NCI-H146 treated with DMSO at 0.1 percent for 48 hours (cell line): ENCODE data around the gene MAB21L3.

ENCODE experiments used
- DNase-seq: peaks from one replicate; lab custom pipeline; 2025; ENCODE audit not compliant: unreplicated experiment; lab: John Stamatoyannopoulos, UW

MAB21L3 gene

DNA sequence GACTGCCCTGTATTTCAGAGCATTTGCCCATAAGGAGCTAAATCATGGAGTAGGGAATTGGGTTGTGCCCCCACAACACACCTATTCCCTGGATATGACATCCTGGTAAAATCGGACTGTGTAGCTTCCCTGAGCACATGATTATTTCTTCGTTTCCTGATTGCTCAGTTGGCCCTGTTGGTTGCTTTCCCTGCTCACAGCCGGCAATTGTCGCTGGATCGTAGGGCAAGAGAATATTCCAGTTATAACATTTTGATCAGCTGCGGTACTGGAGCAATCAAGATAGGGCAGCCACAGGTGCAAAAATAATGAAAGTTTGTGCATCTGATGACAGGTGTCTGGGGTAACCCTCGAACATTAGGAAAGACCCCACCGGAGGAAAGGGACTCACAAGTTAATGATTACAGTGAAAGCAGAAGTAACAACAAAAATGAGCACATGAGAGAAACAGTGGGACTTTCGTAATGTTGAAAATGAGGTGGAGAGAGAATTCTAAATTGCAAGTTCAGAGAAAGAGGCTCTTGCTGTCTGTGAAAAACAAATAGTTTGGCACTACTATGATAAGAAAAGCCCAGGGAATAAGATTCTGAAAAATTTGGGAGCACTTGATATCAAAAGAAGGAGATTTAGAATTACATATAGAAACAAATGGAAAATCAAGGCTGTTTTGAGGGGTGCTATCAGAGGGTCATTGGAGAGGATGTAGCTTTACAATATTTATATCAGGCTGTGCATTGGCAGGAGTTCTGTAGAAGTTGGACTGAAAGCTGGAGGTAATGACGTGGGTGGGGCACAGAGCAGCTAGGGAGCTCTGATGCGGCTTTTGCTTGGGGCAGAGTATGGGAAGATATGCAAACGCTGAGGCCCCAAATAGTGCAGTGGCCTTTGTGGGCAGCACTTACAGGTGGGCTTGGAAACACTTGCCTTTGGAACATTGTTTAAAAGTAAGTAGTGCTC lies at the start of gene MAB21L3:
Gene MAB21L3, plus strand, starts transcription at position 833 of the 957 bp plus-strand sequence. CDS start 1,217 bp downstream, outside the sequence.
- no peak for DNase-seq

DNA sequence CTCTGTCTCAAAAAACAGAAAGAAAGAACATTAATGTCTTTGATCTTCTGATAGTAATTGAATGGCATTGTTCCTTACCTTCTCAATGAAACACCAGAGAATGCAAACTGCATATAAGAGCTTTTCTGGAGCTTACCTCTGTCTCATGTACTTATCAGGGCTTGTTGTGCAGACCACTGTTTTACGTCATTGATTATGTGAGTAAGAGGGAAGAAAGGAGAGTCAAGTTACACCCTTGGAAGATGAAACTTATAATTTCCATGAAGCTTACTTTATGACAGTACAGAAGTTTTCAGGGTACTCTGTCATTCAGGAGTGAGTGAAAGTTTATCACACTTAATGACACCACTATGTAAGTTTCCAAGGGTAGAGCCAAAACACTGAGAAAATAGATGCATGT lies 49.0 kb upstream of the MAB21L3 start:
- no peak for DNase-seq

DNA sequence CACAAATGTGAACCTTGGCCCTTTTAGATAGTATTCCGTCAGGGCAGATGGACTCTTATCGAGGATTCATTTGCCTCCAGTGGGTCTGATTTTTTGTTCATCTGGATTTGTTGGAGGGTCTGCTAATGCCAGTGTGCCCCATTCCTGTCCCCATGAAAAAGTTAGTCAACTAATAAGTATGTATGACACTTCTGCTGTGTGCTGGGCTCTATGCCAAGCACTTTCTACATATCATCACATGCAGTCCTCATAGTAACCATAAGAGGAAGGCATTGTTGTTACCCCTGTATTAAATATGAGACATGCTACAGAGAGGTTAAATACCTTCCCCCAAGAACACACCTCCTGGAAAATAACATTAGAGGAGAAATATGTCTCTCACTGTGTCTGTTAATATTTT lies 46.6 kb upstream of the MAB21L3 start:
- DNase-seq, result no peak

DNA sequence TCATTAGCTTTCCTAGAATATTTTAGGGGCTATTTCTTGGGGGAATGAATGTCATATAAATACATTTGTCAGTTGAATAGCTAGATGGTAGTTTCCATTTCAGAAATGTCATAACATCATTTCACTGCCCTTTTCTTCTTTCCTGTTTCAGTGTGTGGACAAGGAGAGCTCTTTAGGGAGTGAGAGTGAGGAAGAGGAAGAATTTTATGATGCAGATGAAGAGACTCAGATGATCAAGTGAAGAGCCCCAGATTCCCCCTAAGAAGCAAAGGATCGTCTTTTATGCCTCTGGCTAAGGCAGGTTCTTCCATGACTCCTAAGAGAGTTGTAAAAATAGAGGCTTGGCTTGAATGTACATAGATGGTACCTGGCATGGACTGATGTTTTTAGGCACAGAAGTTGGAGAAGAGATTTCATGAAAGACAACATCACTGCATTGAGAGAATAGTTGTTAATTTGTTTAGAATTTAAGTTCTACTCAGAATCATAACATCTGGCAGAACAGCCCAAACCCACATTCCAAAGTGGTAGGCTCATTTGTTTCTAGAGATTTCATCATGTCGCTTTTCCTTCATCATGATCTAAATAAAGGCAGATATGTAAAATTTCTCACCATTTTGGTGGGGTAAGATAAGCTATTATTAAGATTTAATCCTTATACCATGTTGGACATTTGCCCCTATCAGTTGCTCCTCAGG lies 44.2 kb upstream of the MAB21L3 start:
- DNase-seq, result no peak

DNA sequence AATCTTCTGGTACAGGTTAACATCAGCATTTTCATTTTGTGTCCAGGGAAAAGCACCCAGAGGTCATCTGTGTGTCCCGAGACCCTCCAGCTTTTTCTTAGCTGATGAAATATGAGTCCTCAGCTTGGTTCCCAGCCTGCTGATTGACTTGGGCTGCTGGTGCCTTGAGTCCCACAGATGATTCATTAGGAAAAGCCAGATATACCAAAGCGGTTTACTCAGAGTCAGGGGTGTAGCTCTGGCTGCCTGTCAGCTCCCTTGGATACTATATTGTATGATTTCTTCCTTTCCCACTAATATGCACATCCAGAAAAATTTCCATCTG lies 43.7 kb upstream of the MAB21L3 start:
- DNase-seq, result no peak

- DNase-seq, result no peak
Observed at GRCh38 chr1:116075575-116075974, 35.6 kb upstream of the MAB21L3 start.

GRCh38 chr1:116075990-116076389 lies 35.2 kb upstream of the MAB21L3 start:
- no peak for DNase-seq

DNA sequence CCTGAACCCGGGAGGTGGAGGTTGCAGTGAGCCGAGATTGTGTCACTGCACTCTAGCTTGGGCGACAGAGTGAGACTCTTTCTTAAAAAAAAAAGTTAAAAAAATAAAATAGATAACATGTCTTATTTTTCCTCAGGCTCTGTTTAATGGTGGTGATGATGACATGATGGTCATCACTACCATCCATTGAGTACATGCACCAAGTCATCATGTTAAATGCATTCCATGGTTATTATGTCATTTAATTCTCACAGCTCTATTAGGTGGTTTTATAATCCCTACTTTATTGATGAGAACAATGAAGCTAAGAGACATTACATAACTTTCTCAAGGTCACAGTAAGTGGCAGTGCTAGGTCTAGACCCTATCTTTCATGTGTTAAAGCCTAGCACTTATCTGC lies 34.4 kb upstream of the MAB21L3 start:
- no peak for DNase-seq

DNA sequence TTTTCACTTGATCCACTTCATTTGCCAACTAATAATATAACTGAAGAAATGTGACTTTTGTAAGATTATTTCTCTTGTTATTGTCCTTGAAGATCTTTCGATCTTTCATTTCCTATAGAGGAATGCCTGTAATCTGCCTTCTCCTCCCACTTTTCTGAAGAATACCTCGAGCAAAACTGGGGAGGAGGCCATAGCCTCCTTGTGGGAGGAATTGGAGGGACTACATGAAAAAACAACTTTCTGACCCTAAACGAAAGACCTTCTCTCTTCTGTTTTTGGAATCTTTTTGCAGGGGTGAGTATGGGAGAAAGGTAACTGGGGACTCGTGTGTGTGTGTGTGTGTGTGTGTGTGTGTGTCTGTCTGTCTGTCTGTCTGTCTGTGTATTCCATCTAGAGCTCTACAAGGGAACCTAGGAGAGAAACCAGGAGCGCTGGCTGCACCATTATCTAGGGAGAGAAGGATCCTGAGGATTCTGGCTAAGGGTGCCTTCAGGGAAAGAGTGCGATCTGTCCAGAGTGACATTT lies 32.4 kb upstream of the MAB21L3 start:
- no peak for DNase-seq

DNA sequence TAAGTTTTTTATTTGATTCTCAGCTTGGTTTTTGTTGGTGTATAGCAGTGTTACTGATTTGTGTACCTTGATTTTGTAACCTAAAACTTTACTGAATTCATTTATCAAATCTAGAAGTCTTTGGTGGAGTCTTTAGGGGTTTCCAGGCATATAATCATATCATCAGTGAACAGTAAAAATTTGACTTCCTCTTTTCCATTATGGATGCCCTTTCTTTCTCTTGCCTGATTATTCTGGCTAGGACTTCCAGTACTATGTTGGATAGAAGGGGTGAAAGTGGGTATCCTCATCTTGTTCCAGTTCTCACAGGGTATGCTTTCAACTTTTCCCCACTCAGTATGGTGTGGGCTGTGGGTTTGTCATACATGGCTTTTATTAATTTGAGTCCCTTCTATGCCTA lies 23.6 kb upstream of the MAB21L3 start:
- DNase-seq, result no peak

DNA sequence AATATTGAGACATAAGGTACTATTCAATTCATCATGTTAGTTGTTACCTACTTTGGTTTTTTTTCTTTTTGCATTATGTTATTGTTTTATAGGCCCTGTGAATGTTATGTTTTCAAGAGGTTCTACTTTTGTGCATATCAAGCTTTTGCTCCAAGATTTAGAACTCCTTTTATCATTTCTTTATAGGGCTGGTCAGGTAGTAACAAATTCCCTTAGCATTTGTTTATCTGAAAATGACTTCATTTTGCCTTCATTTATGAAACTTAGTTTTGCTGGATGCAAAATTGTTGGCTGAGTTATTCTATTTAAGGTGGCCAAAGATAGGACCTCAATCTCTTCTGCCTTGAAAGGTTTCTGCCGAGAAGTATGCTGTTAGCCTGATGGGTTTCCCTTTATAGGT lies 21.3 kb upstream of the MAB21L3 start:
- no peak for DNase-seq

DNA sequence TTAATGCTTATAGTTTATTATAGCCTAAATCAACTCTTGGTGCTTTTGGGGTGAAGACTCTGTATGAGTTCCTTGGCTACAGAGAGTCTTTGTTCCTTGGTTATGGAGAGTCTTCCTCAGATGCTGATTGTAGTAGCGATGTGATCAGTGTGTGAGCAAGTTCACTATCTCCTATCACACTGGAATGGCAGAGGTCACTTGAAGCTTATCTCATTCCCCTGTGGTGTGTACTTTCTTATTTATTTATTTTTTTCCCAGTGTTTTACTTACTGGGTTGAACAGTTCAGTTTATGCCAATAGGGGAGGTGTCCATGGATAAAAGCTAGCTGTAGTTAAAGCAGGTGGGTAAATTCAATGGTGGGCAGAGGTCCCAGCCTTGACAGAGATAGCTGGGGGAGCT lies 20.1 kb upstream of the MAB21L3 start:
- no peak for DNase-seq

- no peak for DNase-seq
Observed at GRCh38 chr1:116092752-116093489, 18.3 kb upstream of the MAB21L3 start.

DNA sequence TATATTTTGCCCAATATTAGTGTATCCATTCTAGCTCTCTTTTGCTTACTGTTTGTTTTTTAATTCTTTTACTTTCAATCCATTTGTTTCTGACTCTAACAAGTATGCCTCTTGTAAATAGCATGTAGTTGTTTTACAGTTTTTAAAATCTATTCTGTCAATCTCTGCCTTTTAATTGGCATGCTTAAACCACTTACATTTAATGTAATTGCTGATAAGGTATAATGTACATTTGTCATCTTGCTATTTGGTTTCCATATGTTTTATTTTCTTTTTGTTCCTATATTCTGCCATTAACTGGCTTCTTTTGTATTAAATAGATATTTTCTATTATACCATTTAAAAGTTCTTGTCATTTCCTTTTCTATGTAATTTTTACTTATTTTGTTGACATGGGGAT lies 16.2 kb upstream of the MAB21L3 start:
- no peak for DNase-seq

GRCh38 chr1:116096013-116096618 lies 15.1 kb upstream of the MAB21L3 start:
- no peak for DNase-seq

DNA sequence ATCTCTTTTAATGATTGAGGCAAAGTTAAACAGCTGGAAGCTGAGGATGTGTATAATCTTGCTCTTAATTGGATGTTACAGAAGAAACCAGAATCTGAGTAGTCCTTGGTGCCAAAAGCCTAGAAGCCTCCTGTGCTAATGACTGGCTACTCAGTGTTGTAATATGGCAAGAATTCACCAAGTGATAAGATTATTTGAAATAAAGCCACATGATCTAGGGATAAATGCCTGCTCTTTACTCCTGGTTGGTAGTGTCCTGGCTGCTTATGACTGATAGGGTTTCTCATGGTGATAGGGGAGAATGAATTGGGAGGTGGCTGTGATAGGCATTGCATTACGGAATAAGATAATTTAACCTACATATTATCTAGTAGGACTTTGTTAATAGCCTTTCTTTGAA lies 13.6 kb upstream of the MAB21L3 start:
- DNase-seq, result no peak

GRCh38 chr1:116099379-116099778 lies 11.8 kb upstream of the MAB21L3 start:
- DNase-seq, result no peak

GRCh38 chr1:116099919-116100318 lies 11.3 kb upstream of the MAB21L3 start:
- DNase-seq, result no peak

DNA sequence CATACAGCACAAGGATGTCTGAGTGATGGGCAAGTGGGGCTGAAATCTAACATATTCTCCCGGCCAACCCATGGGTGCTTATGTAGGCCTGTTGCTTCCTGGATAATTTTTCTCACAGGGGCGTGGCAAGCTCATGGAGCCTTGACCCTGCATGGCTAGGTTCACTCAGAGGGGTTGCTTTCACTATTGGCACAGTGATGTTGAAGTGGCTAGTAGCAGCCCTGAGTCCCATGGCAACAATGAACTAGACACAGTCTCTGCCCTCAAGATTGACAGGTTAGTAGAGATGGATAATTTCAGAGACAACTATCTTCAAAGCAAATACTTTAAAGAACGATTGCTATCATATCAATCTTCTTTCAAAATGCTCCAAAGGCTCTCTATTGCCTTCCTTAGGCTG lies 6.5 kb upstream of the MAB21L3 start:
- no peak for DNase-seq

DNA sequence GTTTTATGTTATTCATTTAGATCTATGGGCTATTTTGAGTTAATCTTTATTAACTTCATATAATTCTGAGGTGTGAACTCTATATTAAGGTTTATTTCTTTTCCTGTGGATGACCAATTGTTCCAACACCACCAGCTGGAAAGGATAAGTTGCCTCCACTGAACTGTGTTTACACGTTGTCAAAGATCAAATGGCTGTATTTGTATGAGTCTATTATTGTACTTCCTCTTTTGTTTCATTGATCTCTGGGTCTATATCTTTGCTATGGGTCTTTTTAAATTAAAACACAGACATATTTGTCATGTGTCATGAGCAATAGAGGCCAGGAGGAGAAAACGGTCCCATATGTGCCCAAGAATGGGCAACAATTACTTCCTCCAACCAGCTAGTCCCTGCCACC lies 5.2 kb upstream of the MAB21L3 start:
- DNase-seq, result peak; percentile 66

GRCh38 chr1:116106646-116107045 lies 4.6 kb upstream of the MAB21L3 start:
- no peak for DNase-seq
